Adrenal gland (tissue), 5 donors: Measurements from ENCODE around the gene CPO.

Source experiments
- CTCF ChIP-seq, 6 experiments: fragments of 450-650 bp in 4 of 6; fragments of 200-600 bp in 2 of 6; sonication (generic) in 1 of 6; IDR thresholded peaks; 1 replicate in 5 of 6; 2 replicates in 1 of 6; pipeline versions ENCODE4 v1.5.1 to v1.8.0; 2016 to 2021; ENCODE audit warnings: antibody characterized with exemption in 6 of 6, mild to moderate bottlenecking in 2 of 6, moderate library complexity in 1 of 6
- POLR2A ChIP-seq, 2 donors: fragments of 450-650 bp; IDR thresholded peaks; one replicate each; pipeline ENCODE4 v1.6.1; 2017; ENCODE audit warnings: antibody characterized with exemption in 2 of 2, mild to moderate bottlenecking in 2 of 2, moderate library complexity in 1 of 2
- donor health status: DM: no; HTN: no; CAD: no.

GRCh38 chr2:206989311-206989710 is 50.0 kb downstream of the CPO start:
- no peak for TF ChIP-seq POLR2A (IDR thresholded peaks at IDR 0.05)
- TF ChIP-seq CTCF (IDR thresholded peaks at IDR 0.05) = peak; percentile 59 to 71 (median 66)
